RWPE1 (cell line): Measurements from ENCODE around the gene TSHR.
"Not testable (repeated sequence)": the region's sequence is repeated elsewhere in the genome, so short reads cannot be mapped to it uniquely, and the experiment has no call there.

ENCODE experiments used
- CTCF ChIA-PET: fragments of 350-600 bp; sonication (Branson Sonifier 250); formaldehyde crosslinking; extraction: SDS; loops from one replicate; lab custom pipeline; 2021; lab: Yijun Ruan, JAX
- POLR2A ChIA-PET: fragments of 400-600 bp; formaldehyde crosslinking; extraction: SDS; loops from one replicate; lab custom pipeline; 2020; ENCODE audit warnings: antibody characterized with exemption; ENCODE audit not compliant: low non-redundant PET; lab: Yijun Ruan, JAX
- DNase-seq: peaks from one replicate; pipeline ENCODE4 v3.0.0; 2012; ENCODE audit warnings: low spot score
- H3K27ac ChIP-seq: fragments of 450-650 bp; 2 replicates; pipeline ENCODE4 v1.5.1; 2017
- CTCF ChIP-seq: fragments of 450-650 bp; conservative IDR thresholded peaks from 2 replicates; pipeline ENCODE4 v1.5.1; 2017; ENCODE audit warnings: low read depth, mild to moderate bottlenecking

The TSHR gene

GRCh38 chr14:81051547-81051946 lies 96.1 kb downstream of the TSHR start:
- no peak for DNase-seq
- POLR2A ChIA-PET = no interaction called here
- CTCF ChIA-PET = no interaction called here
- H3K27ac ChIP-seq = no peak overlapping the region
- TF ChIP-seq CTCF = no peak

- CTCF ChIA-PET, H3K27ac ChIP-seq, POLR2A ChIA-PET, DNase-seq: not testable (repeated sequence)
Observed at GRCh38 chr14:81054057-81054456, 98.6 kb downstream of the TSHR start.

GRCh38 chr14:81055971-81056370 lies 100.5 kb downstream of the TSHR start:
- no peak for DNase-seq
- TF ChIP-seq CTCF = no peak
- CTCF ChIA-PET = interaction anchor here (0.5 to 0.7 kb wide), 2 partner anchors 22 to 23 kb away, joined by 3 read pairs; no protein-coding TSS in a partner anchor
- POLR2A ChIA-PET = no interaction called here
- no peak overlapping the region for H3K27ac ChIP-seq

GRCh38 chr14:81062380-81062779 lies 107.0 kb downstream of the TSHR start:
- DNase-seq = no peak
- CTCF ChIA-PET = no interaction called here
- TF ChIP-seq CTCF = no peak
- no peak overlapping the region for H3K27ac ChIP-seq
- POLR2A ChIA-PET = no interaction called here

GRCh38 chr14:81062816-81063215 lies 107.4 kb downstream of the TSHR start:
- DNase-seq = no peak
- CTCF ChIA-PET = no interaction called here
- TF ChIP-seq CTCF = no peak
- no peak overlapping the region for H3K27ac ChIP-seq
- POLR2A ChIA-PET = no interaction called here

- H3K27ac ChIP-seq = no peak overlapping the region
- no peak for TF ChIP-seq CTCF
- ChIA-PET CTCF (no interaction called here), POLR2A (no interaction called here)
- no peak for DNase-seq
Observed at GRCh38 chr14:81066672-81067071, 111.3 kb downstream of the TSHR start.

- ChIA-PET CTCF (interaction anchor here (0.7 kb wide), 1 partner anchor 851 kb away, joined by 3 read pairs; no protein-coding TSS in a partner anchor), POLR2A (no interaction called here)
- no peak for TF ChIP-seq CTCF
- DNase-seq = no peak
- no peak overlapping the region for H3K27ac ChIP-seq
Observed at GRCh38 chr14:81067156-81067555, 111.7 kb downstream of the TSHR start.
